PC-9 (cell line): ENCODE results near the gene ZMYND15. TPM values are rescaled to one million over a fixed set of nuclear protein-coding genes. Genes with fewer than 3 reads are reported as not detected.

Experiments used
- BruUV-seq: library from RNA; stranded (reverse); fragments of 400-500 nt; replicated peaks from 2 replicates; lab custom pipeline; 2021; lab: Mats Ljungman, UMichigan
- CTCF ChIA-PET: fragments of 300-600 bp; sonication (Branson Sonifier 250); formaldehyde crosslinking; loops from one replicate; lab custom pipeline; 2022; ENCODE audit warnings: antibody characterized with exemption; lab: Charles Lee
- POLR2A ChIA-PET: fragments of 300-600 bp; sonication (Branson Sonifier 250); formaldehyde crosslinking; loops from one replicate; lab custom pipeline; 2022; ENCODE audit warnings: antibody characterized with exemption; ENCODE audit not compliant: unreplicated experiment; lab: Charles Lee
- DNase-seq, 2 experiments: peaks; one replicate each; pipeline versions ENCODE4 v3.0.0 to v3.0.0-alpha.2; 2015 to 2022; ENCODE audit warnings: mixed read lengths in 1 of 2
- H2AFZ ChIP-seq: fragments of 200-600 bp; sonication (generic); 2 replicates; pipeline ENCODE4 v1.8.1; 2017; ENCODE audit warnings: antibody characterized with exemption
- H3F3A ChIP-seq: fragments of 200-600 bp; sonication (generic); 2 replicates; pipeline ENCODE4 v1.8.1; 2017; ENCODE audit warnings: antibody characterized with exemption, mild to moderate bottlenecking, low read depth; ENCODE audit not compliant: insufficient read depth
- H3K27ac ChIP-seq: fragments of 200-600 bp; sonication (generic); 2 replicates; pipeline ENCODE4 v1.6.1; 2016; ENCODE audit warnings: mixed run types
- H3K27me3 ChIP-seq: fragments of 200-600 bp; sonication (generic); 2 replicates; pipeline ENCODE4 v1.6.1; 2016; ENCODE audit warnings: low read depth, mixed run types; ENCODE audit not compliant: insufficient read depth
- H3K36me3 ChIP-seq: fragments of 200-600 bp; sonication (generic); 2 replicates; pipeline ENCODE4 v1.6.1; 2016; ENCODE audit warnings: low read depth, mixed run types
- H3K4me1 ChIP-seq: fragments of 200-600 bp; sonication (generic); replicated peaks from 2 replicates; pipeline ENCODE4 v1.6.1; 2016; ENCODE audit warnings: mixed run types; ENCODE audit not compliant: insufficient read depth
- H3K4me2 ChIP-seq: fragments of 200-600 bp; sonication (generic); 2 replicates; pipeline ENCODE4 v1.6.1; 2017; ENCODE audit warnings: mixed run types
- H3K4me3 ChIP-seq: fragments of 200-600 bp; sonication (generic); 2 replicates; pipeline ENCODE4 v1.6.1; 2016; ENCODE audit warnings: mixed run types
- H3K79me2 ChIP-seq: fragments of 200-600 bp; sonication (generic); 2 replicates; pipeline ENCODE4 v1.6.1; 2017; ENCODE audit warnings: low read depth, mixed run types
- H3K9me2 ChIP-seq: fragments of 200-600 bp; sonication (generic); 2 replicates; pipeline ENCODE4 v1.8.1; 2017; ENCODE audit warnings: mild to moderate bottlenecking; ENCODE audit not compliant: insufficient read depth
- H3K9me3 ChIP-seq: fragments of 200-600 bp; sonication (generic); 2 replicates; pipeline ENCODE4 v1.8.1; 2016; ENCODE audit warnings: low read depth; ENCODE audit not compliant: insufficient read depth
- H4K20me1 ChIP-seq: fragments of 200-600 bp; sonication (generic); 2 replicates; pipeline ENCODE4 v1.8.1; 2017; ENCODE audit not compliant: insufficient read depth
- EZH2 ChIP-seq: fragments of 200-600 bp; sonication (generic); IDR thresholded peaks from 2 replicates; pipeline ENCODE4 v1.8.0; 2017; ENCODE audit warnings: antibody characterized with exemption, low read depth
- intact Hi-C: fragments of 100-400 bp; cut with micrococcal nuclease; formaldehyde crosslinking; loops from one replicate; pipeline ENCODE4 v1.10.0; 2022; ENCODE audit not compliant: unreplicated experiment
- total RNA-seq: library from RNA; stranded (reverse); gene quantifications from 2 replicates; pipeline ENCODE4 v1.2.3, GENCODE V29; 2021
- TF ChIP-seq, protein P1 (sequence below): fragments of 200-600 bp; sonication (generic); conservative IDR thresholded peaks from 2 replicates; pipeline ENCODE4 v1.6.1; 2017; ENCODE audit warnings: mixed run types, antibody characterized with exemption, mild to moderate bottlenecking, moderate library complexity

ZMYND15 gene
- total RNA-seq, 1 experiment from 2014 or later, result 2.3 TPM

DNA sequence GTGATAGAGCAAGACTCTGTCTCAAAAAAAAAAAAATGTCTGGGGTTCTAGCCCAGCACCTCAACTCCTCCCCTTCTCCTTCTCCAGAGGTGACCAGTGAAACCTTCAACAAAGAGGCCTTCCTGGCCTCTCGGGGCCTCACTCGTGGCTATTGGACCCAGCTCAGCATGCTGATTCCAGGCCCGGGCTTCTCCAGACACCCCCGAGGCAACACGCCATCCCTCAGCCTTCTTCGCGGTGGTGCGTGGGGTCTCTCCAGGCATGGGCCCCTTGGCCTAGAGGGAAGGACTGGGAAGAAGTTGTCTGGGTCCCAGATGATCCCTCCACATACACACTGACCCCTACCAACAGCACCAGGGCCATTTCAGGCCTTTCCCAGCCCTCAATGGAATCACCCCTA is 3.6 kb downstream of the ZMYND15 start:
- intact Hi-C loops, result no loop called here
- ChIA-PET CTCF (no interaction called here), POLR2A (no interaction called here)
- H3F3A ChIP-seq, result peaks cover 2% of the 10 kb centered on the region; the same call in 1 of the 2 replicates
- peaks cover 6% of the 10 kb centered on the region; the same call in 1 of the 2 replicates for H3K4me1 ChIP-seq
- TF ChIP-seq, protein P1, sequence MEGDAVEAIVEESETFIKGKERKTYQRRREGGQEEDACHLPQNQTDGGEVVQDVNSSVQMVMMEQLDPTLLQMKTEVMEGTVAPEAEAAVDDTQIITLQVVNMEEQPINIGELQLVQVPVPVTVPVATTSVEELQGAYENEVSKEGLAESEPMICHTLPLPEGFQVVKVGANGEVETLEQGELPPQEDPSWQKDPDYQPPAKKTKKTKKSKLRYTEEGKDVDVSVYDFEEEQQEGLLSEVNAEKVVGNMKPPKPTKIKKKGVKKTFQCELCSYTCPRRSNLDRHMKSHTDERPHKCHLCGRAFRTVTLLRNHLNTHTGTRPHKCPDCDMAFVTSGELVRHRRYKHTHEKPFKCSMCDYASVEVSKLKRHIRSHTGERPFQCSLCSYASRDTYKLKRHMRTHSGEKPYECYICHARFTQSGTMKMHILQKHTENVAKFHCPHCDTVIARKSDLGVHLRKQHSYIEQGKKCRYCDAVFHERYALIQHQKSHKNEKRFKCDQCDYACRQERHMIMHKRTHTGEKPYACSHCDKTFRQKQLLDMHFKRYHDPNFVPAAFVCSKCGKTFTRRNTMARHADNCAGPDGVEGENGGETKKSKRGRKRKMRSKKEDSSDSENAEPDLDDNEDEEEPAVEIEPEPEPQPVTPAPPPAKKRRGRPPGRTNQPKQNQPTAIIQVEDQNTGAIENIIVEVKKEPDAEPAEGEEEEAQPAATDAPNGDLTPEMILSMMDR, result no peak
- TF ChIP-seq EZH2, result no peak
- H3K4me3 ChIP-seq, result no peak overlapping the region
- no peaks in the 10 kb centered on the region for H3K36me3 ChIP-seq
- no peaks in the 10 kb centered on the region for H3K79me2 ChIP-seq
- H3K27ac ChIP-seq, result no peak overlapping the region
- no peak overlapping the region for H2AFZ ChIP-seq
- no peaks in the 10 kb centered on the region for H3K9me3 ChIP-seq
- H3K9me2 ChIP-seq, result no peaks in the 10 kb centered on the region
- DNase-seq, result no peak
- H3K4me2 ChIP-seq, result no peak overlapping the region
- no TSS peak for BruUV-seq
- 0 out of 2 replicates have a peak, but pooled peaks cover 6% of the 10 kb centered on the region for H3K27me3 ChIP-seq
- no peaks in the 10 kb centered on the region for H4K20me1 ChIP-seq

DNA sequence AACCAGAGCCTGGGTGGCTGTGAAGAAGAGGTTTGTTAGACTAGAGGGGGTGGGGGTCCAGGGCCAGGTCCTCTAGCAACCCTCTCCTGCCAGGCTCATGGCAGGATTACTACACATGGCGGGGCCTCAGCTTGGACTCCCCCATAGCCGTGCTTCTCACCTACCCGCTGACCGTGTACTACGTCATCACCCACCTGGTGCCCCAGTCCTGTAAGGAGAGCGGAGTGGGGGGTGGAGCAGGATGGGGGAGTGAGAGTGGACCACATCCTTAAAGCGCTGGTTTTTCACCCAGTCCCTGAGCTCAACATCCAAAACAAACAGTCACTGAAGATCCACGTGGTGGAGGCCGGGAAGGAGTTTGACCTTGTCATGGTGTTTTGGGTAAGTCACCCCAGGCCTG is 4.3 kb downstream of the ZMYND15 start:
- POLR2A ChIA-PET, result no interaction called here
- H3K27me3 ChIP-seq, result peaks cover 6% of the 10 kb centered on the region; the same call in 1 of the 2 replicates
- no peak for DNase-seq

DNA sequence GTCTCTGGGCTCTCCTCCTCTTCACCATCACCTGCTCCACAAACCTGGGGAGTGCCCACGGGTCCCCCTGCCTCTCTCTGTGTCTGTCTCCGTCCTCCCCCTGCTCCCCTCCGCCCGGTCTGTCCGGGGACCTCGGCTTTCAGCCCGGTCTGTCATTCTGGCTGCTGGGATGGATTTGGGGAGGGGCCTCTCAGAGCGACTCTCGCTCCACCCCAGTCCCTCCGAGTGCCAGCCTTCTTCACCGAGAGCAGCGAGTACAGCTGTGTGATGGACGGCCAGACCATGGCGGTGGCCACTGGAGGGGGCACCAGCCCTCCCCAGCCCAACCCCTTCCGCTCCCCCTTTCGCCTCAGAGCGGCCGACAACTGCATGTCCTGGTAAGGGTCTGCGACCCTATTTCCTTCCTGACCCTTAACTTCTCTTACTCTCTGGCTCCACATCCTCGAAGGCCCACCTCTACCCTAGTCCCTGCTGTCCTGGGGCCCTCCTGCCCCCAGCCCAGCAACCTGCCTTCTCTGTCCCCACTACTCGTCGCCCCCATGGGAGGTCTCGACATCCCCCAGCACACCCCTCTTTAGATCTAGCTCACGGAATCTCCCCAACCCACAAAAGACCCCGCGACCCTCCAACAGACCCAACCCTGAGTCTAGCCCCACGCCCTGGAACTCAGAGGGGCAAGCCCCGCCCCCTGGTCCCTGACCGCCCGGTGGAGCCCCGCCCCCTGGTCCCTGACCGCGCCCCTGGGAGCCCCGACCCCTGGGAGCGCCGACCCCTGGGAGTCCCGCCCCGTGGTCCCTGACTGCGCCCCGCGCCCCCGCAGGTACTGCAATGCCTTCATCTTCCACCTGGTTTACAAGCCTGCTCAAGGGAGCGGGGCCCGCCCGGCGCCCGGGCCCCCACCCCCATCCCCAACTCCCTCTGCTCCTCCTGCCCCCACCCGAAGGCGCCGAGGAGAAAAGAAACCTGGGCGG is 5.7 kb downstream of the ZMYND15 start:
- Histone ChIP-seq H3K79me2 (no peaks in the 10 kb centered on the region), H3K36me3 (no peaks in the 10 kb centered on the region), H2AFZ (no peak overlapping the region), H3K9me2 (no peaks in the 10 kb centered on the region), H3K4me3 (no peak overlapping the region), H3K4me1 (no peaks in the 10 kb centered on the region), H3K4me2 (no peak overlapping the region), H3F3A (no peaks in the 10 kb centered on the region), H3K27me3 (peaks cover 6% of the 10 kb centered on the region; the same call in 1 of the 2 replicates), H3K27ac (no peak overlapping the region), H4K20me1 (no peaks in the 10 kb centered on the region), H3K9me3 (no peaks in the 10 kb centered on the region)
- no TSS peak for BruUV-seq
- DNase-seq, result no peak
- intact Hi-C loops, result no loop called here
- POLR2A ChIA-PET, result no interaction called here
- TF ChIP-seq, protein P1, result no peak
- CTCF ChIA-PET, result interaction anchor here (0.6 kb wide), 1 partner anchor 203 kb away, joined by 3 read pairs; no protein-coding TSS in a partner anchor

More for the DNA sequence above, 4.3 kb downstream of the ZMYND15 start:
- no peak overlapping the region for H3K4me3 ChIP-seq
- H3K4me2 ChIP-seq, result no peak overlapping the region
- no peak overlapping the region for H3K27ac ChIP-seq
- no peak overlapping the region for H2AFZ ChIP-seq
- no peaks in the 10 kb centered on the region for H3K4me1 ChIP-seq
- TF ChIP-seq, protein P1, result no peak
- no peak for TF ChIP-seq EZH2
- no peaks in the 10 kb centered on the region for H3F3A ChIP-seq
- H3K36me3 ChIP-seq, result no peaks in the 10 kb centered on the region
- no peaks in the 10 kb centered on the region for H3K79me2 ChIP-seq
- intact Hi-C loops, result no loop called here
- H3K9me2 ChIP-seq, result no peaks in the 10 kb centered on the region
- BruUV-seq, result no TSS peak
- H3K9me3 ChIP-seq, result no peaks in the 10 kb centered on the region
- CTCF ChIA-PET, result no interaction called here
- no peaks in the 10 kb centered on the region for H4K20me1 ChIP-seq
